Ishikawa (cell line): Measurements from ENCODE around the gene RAB27B.

ENCODE experiments used
- EGR1 ChIP-seq: IDR thresholded peaks from 2 replicates; pipeline ENCODE4 v1.6.1; 2012
- EP300 ChIP-seq: IDR thresholded peaks from 2 replicates; pipeline ENCODE4 v1.6.1; 2012; ENCODE audit warnings: borderline replicate concordance
- FOXM1 ChIP-seq: IDR thresholded peaks from 2 replicates; pipeline ENCODE4 v1.6.1; 2012; ENCODE audit warnings: low read depth, borderline replicate concordance
- MAX ChIP-seq: IDR thresholded peaks from 2 replicates; pipeline ENCODE4 v1.6.1; 2012
- RAD21 ChIP-seq: IDR thresholded peaks from 2 replicates; pipeline ENCODE4 v1.6.1; 2012; ENCODE audit warnings: low read depth
- REST ChIP-seq: IDR thresholded peaks from 2 replicates; pipeline ENCODE4 v1.6.1; 2012; ENCODE audit warnings: low read depth, mild to moderate bottlenecking
- TAF1 ChIP-seq: IDR thresholded peaks from 2 replicates; pipeline ENCODE4 v1.6.1; 2012; ENCODE audit warnings: low read depth, mild to moderate bottlenecking
- USF1 ChIP-seq: IDR thresholded peaks from 2 replicates; pipeline ENCODE4 v1.6.1; 2012
- YY1 ChIP-seq: IDR thresholded peaks from 2 replicates; pipeline ENCODE4 v1.6.1; 2012; ENCODE audit warnings: low read depth

GRCh38 chr18:54805571-54806334 lies 22.5 kb upstream of the RAB27B start:
- TF ChIP-seq EP300: no peak
- no peak for TF ChIP-seq MAX
- TF ChIP-seq FOXM1: no peak
- no peak for TF ChIP-seq RAD21
- no peak for TF ChIP-seq YY1
- TF ChIP-seq TAF1: no peak
- no peak for TF ChIP-seq USF1
- TF ChIP-seq EGR1: no peak
- TF ChIP-seq REST: no peak
